Stimulated activated CD4-positive, alpha-beta T cell treated with anti-CD3 and anti-CD28 coated beads, Interleukin-2, amount 100 ng/mL, for 48 hours (primary cell): ENCODE results near the gene CCNI.

ENCODE experiments used
- DNase-seq, 2 donors: peaks; one replicate each; pipeline ENCODE4 v3.0.0-alpha.2; 2020

The CCNI gene

DNA sequence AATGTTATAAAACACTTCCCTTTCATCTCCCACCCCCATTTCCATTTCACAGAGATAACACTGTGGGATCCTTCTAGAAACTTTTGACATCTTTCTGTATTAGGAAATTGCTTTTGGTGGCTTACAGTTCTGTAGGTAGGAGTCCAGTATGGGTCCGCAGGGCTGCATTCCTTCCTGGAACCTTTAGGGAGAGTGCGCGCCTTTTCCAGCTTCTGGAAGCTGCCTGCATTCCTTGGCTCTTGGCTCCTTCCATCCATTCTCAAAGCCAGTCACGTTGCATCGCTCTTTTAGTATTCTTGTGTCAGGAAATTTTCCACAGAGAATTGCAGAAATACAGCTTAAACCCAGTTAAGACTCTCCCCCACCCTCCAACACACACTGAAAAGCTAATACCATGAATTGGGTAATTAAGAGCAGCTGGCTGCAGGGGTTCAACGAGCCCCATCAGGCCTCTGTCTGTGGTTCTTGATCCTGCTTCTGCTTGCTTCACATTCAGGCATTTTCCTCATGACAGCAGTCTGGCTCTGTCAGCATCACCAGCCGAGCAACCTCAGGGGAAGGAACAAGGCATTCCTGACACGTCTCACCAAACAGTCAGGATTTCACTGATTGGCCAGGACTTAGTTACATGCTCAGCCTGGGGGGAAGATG, 77.4 kb downstream of the CCNI start:
- no peak for DNase-seq

DNA sequence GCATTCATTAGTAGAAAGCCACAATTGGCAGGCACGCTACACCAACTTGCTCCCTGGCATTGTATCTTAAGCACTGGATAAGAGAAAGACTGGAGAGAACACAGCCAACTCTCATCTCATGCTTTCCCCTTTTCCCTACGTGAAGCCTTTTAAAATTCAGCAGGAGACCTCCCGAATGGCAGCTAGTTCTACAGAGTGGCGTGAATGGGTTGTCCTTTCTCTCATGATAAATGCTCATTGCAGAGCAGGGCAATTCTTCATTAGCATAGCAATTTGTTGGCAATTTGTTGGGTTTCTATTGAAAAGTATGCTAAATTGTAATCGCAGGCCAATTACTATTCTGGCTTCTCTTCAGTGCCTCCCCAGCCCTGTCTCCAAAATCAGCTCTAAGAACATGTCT, 78.3 kb downstream of the CCNI start:
- no peak for DNase-seq
